K562 (cell line): ENCODE measurements around the gene TNK2. TPM values are rescaled to one million over a fixed set of nuclear protein-coding genes. Genes with fewer than 3 reads are reported as not detected.

Experiments
- BHLHE40 ChIP-seq: IDR thresholded peaks from 2 replicates; pipeline ENCODE4 v1.6.1; 2011; ENCODE audit warnings: low read length, improper control_type of control experiment
- CCAR2 ChIP-seq: fragments of 200-400 bp; formaldehyde crosslinking; IDR thresholded peaks from 2 replicates; pipeline ENCODE4 v1.6.1; 2017; ENCODE audit warnings: mild to moderate bottlenecking, low read depth, low read length
- CCNT2 ChIP-seq: IDR thresholded peaks from 2 replicates; pipeline ENCODE4 v1.6.1; 2011; ENCODE audit warnings: borderline replicate concordance, low read depth, mild to moderate bottlenecking, moderate library complexity, mixed read lengths, low read length; ENCODE audit not compliant: insufficient read length; ENCODE audit errors: extremely low read depth
- CSDE1 ChIP-seq, 2 experiments: fragments of 450-650 bp; IDR thresholded peaks; 2 replicates each; pipeline ENCODE4 v1.6.1; 2016; ENCODE audit warnings: mild to moderate bottlenecking in 1 of 2
- HDAC3 ChIP-seq: fragments of 450-650 bp; IDR thresholded peaks from 2 replicates; pipeline ENCODE4 v1.6.1; 2018; ENCODE audit warnings: borderline replicate concordance, mild to moderate bottlenecking, moderate library complexity; ENCODE audit not compliant: partially characterized antibody
- NFXL1 ChIP-seq: fragments of 450-650 bp; formaldehyde crosslinking; IDR thresholded peaks from 2 replicates; pipeline ENCODE4 v1.4.0; 2021; ENCODE audit warnings: mild to moderate bottlenecking
- NR1H2 ChIP-seq: sonication (generic); formaldehyde crosslinking; IDR thresholded peaks from 2 replicates; pipeline ENCODE4 v1.4.0; 2020; ENCODE audit warnings: mild to moderate bottlenecking, missing genetic modification reagents
- NR2C1 ChIP-seq, 2 experiments: fragments of 450-650 bp; IDR thresholded peaks; 2 replicates each; pipeline ENCODE4 v1.6.1; 2017; ENCODE audit warnings: mild to moderate bottlenecking in 2 of 2, antibody characterized with exemption in 1 of 2, inconsistent platforms in 1 of 2, missing compliant biosample characterization in 1 of 2, missing genetic modification characterization in 1 of 2
- NR3C1 ChIP-seq: sonication (generic); formaldehyde crosslinking; IDR thresholded peaks from 2 replicates; pipeline ENCODE4 v1.8.1; 2022; ENCODE audit warnings: missing genetic modification reagents
- PHTF2 ChIP-seq: fragments of 250-450 bp; sonication (Bioruptor Pico); IDR thresholded peaks from 2 replicates; pipeline ENCODE4 v1.5.0; 2021; ENCODE audit warnings: mild to moderate bottlenecking
- POLR2A ChIP-seq: fragments of 450-650 bp; conservative IDR thresholded peaks from 2 replicates; pipeline ENCODE4 v1.6.1; 2016
- SOX6 ChIP-seq: fragments of 450-650 bp; IDR thresholded peaks from 2 replicates; pipeline ENCODE4 v1.6.1; 2014; ENCODE audit warnings: mild to moderate bottlenecking
- TAL1 ChIP-seq: fragments of 450-650 bp; IDR thresholded peaks from 2 replicates; pipeline ENCODE4 v1.6.1; 2016; ENCODE audit warnings: mild to moderate bottlenecking
- TEAD4 ChIP-seq, 2 experiments: sonication (generic) in 1 of 2; formaldehyde crosslinking in 1 of 2; IDR thresholded peaks; 2 replicates each; pipeline versions ENCODE4 v1.6.1 to v1.8.0; 2012 to 2022; ENCODE audit warnings: borderline replicate concordance in 1 of 2, inconsistent platforms in 1 of 2, low read length in 1 of 2, mild to moderate bottlenecking in 1 of 2, missing genetic modification reagents in 1 of 2
- ZMIZ1 ChIP-seq, 2 experiments: fragments of 150-350 bp in 1 of 2; IDR thresholded peaks; 2 replicates each; pipeline ENCODE4 v1.6.1; 2012 to 2016; ENCODE audit warnings: low read depth in 2 of 2, low read length in 2 of 2, mild to moderate bottlenecking in 1 of 2, moderate library complexity in 1 of 2
- ZNF23 ChIP-seq: fragments of 250-450 bp; sonication (Bioruptor Pico); IDR thresholded peaks from 2 replicates; pipeline ENCODE4 v1.4.0; 2020; ENCODE audit warnings: mild to moderate bottlenecking
- ZNF77 ChIP-seq: fragments of 250-450 bp; sonication (Bioruptor Pico); IDR thresholded peaks from 2 replicates; pipeline ENCODE4 v1.5.0; 2020
- ZNF778 ChIP-seq: fragments of 450-650 bp; formaldehyde crosslinking; IDR thresholded peaks from 2 replicates; pipeline ENCODE4 v1.4.0; 2020; ENCODE audit warnings: mild to moderate bottlenecking, moderate library complexity
- ZNF830 ChIP-seq: fragments of 250-450 bp; sonication (Bioruptor Pico); IDR thresholded peaks from 2 replicates; pipeline ENCODE4 v1.5.0; 2021; ENCODE audit warnings: mild to moderate bottlenecking
- polyA plus RNA-seq, 8 experiments: library from polyadenylated mRNA; depleted of rRNA in 4 of 8; stranded (reverse) in 5 of 8; unstranded in 3 of 8; fragments of >200 nt; fragmentation: Nextera tagmentation in 2 of 8; fragmentation: Illumina TruSeq in 1 of 8; extraction: Ambion mirVana in 2 of 8; extraction: Trizol in 1 of 8; gene quantifications; 2 replicates each; pipeline versions ENCODE4 v1.2.1 to v1.2.3, GENCODE V29; 2011 to 2014; ENCODE audit warnings: inconsistent platforms in 1 of 8, missing spikeins in 1 of 8
- total RNA-seq, 7 experiments: library from RNA; depleted of rRNA in 6 of 7; stranded (reverse); fragments of >200 nt in 6 of 7; fragmentation: Illumina TruSeq in 2 of 7; extraction: Trizol in 2 of 7; gene quantifications; 2 replicates each; pipeline versions ENCODE4 v1.2.1 to v1.2.3, GENCODE V29; 2011 to 2021; ENCODE audit warnings: low replicate concordance in 1 of 7
- TF ChIP-seq, protein P1 (sequence below): sonication (generic); formaldehyde crosslinking; IDR thresholded peaks from 2 replicates; pipeline ENCODE4 v1.5.0; 2020; ENCODE audit warnings: missing genetic modification reagents
- TF ChIP-seq, protein P2 (sequence below): fragments of 250-450 bp; sonication (Bioruptor Pico); IDR thresholded peaks from 2 replicates; pipeline ENCODE4 v1.9.0; 2021; ENCODE audit warnings: mild to moderate bottlenecking, inconsistent platforms

TNK2 gene
- total and polyA plus RNA-seq, 9 of the 15 experiments (the other 6 are each of a cell fraction or from before 2014, with no cell fraction given), result 0.03 to 33.8 (median 6.5) TPM

DNA sequence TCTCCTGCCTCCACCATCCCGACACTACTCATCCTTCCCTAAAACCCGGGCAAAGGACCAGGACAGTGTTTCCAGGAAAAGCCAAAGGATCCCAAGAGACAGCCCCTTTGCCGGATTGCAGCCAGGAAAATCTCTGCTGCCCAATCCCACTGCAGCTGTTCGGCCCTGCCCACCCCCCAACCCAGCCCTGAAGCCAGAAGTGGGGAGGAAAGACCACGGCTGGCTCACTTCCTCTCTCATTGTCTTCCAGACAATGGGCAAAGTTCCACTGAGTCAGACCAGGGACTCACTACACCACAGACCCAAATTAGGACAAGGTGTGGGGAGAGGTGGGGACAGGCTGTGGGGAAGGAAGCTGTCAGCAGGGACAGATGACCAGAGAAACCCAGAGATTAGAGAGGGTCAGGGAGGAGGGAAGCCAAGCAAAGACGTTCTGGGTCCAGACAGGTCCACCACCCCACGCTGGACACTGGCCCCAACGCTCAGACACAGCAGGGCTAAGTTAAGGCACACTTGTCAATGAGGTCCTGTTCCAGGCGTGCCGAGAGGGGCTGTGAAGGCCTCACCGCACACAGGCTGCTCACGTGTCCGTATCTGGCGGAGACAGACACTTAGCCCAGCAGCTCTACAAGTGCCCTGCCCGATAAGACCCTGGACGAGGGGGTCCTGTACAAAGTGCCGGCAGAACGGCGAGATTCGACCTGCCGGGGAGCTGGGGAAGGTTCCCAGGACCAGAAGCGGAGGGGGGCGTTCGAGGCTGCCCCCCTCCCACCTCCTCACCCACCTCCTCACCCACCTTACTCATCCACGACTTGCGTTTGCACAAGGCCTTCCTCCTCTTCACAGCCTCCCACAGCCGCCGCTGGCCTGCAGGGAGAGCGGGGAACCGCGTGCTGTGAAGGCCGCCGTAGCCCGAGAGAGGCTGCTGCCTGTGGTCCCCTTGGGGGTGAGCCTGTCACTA is 21.9 kb downstream of the TNK2 start (continued):
- peak; percentile 18 for TF ChIP-seq CCNT2
- peak; percentile 96 for TF ChIP-seq BHLHE40
- TF ChIP-seq, protein P1, sequence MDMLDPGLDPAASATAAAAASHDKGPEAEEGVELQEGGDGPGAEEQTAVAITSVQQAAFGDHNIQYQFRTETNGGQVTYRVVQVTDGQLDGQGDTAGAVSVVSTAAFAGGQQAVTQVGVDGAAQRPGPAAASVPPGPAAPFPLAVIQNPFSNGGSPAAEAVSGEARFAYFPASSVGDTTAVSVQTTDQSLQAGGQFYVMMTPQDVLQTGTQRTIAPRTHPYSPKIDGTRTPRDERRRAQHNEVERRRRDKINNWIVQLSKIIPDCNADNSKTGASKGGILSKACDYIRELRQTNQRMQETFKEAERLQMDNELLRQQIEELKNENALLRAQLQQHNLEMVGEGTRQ (CRISPR knock-in tag), result peak; percentile 56
- TF ChIP-seq CSDE1 (IDR thresholded peaks at IDR 0.05), result no peak
- TF ChIP-seq NR2C1 (IDR thresholded peaks at IDR 0.05), result no peak
- TF ChIP-seq NR2C1 (tag; IDR thresholded peaks at IDR 0.05), result no peak
- no peak for TF ChIP-seq ZNF77 (CRISPR knock-in tag)
- peak; percentile 69 for TF ChIP-seq TEAD4 (IDR thresholded peaks at IDR 0.05; ENCODE audit: low read length)
- no peak for TF ChIP-seq TEAD4 (CRISPR knock-in tag; IDR thresholded peaks at IDR 0.05; ENCODE audit: borderline replicate concordance)
- no peak for TF ChIP-seq POLR2A
- no peak for TF ChIP-seq ZNF778 (CRISPR knock-in tag)
- no peak for TF ChIP-seq CCAR2
- no peak for TF ChIP-seq HDAC3
- peak; percentile 28; the same call in 1 of the 2 replicates for TF ChIP-seq SOX6
- TF ChIP-seq, protein P2, sequence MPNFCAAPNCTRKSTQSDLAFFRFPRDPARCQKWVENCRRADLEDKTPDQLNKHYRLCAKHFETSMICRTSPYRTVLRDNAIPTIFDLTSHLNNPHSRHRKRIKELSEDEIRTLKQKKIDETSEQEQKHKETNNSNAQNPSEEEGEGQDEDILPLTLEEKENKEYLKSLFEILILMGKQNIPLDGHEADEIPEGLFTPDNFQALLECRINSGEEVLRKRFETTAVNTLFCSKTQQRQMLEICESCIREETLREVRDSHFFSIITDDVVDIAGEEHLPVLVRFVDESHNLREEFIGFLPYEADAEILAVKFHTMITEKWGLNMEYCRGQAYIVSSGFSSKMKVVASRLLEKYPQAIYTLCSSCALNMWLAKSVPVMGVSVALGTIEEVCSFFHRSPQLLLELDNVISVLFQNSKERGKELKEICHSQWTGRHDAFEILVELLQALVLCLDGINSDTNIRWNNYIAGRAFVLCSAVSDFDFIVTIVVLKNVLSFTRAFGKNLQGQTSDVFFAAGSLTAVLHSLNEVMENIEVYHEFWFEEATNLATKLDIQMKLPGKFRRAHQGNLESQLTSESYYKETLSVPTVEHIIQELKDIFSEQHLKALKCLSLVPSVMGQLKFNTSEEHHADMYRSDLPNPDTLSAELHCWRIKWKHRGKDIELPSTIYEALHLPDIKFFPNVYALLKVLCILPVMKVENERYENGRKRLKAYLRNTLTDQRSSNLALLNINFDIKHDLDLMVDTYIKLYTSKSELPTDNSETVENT (CRISPR knock-in tag), result no peak
- peak; percentile 79 for TF ChIP-seq TAL1
- no peak for TF ChIP-seq ZNF830
- TF ChIP-seq NR3C1 (CRISPR knock-in tag), result no peak
- no peak for TF ChIP-seq NFXL1 (CRISPR knock-in tag)
- TF ChIP-seq PHTF2 (CRISPR knock-in tag), result no peak
- no peak for TF ChIP-seq ZMIZ1 (IDR thresholded peaks at IDR 0.05; ENCODE audit: low read depth in 2 of 2, low read length in 2 of 2)
- TF ChIP-seq ZNF23 (CRISPR knock-in tag), result no peak
- no peak for TF ChIP-seq NR1H2 (CRISPR knock-in tag)
